NCI-H774 (cell line): Measurements from ENCODE around the gene TGDS.
A peak's percentile ranks its signal among the peaks of the same experiment; 100 is the strongest.
"Not testable (repeated sequence)": the region's sequence is repeated elsewhere in the genome, so short reads cannot be mapped to it uniquely, and the experiment has no call there.

Experiments
- DNase-seq: peaks from one replicate; lab custom pipeline; 2025; lab: John Stamatoyannopoulos, UW

TGDS gene

GRCh38 chr13:94550062-94550738, 45.8 kb downstream of the TGDS start:
- no peak for DNase-seq

DNA sequence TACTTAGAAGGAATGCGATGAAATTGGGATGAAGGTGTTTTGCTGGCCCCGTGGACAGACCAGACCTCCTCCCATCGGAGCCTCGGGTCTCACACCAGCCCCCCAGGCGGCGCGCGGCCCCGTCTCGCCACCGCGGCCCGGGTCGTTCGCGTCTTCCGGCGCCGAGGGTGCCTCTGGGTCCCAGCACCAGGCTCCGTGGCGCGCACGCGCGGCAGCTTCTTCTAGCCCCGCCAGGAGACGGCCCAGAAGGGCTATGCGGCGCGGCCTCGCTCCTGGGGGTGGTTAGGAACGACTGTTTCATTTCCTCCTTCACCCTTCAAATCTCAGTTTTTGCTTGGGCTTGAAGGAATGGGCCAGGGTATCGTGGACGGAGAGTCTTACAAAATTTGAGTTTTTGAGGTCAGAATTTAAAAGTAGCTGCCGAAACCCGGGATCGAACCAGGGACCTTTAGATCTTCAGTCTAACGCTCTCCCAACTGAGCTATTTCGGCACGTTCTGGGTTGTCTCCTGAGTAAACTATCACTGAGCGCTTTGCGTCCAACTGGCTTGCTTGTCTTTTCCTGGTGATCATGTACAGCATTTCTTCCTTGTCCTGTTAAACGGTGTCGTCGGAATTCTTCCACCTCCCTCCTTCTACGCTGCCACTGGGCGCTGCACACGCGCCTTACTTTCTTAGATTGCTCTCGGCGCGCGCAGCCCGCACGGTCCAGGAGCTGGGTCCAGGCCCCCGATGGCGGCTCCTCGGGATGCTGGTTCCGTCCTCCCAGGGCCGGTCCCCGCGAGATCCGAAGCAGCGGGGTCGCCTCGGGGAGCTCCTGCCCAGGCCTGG, 46.5 kb downstream of the TGDS start:
- DNase-seq: peak; percentile 85

DNA sequence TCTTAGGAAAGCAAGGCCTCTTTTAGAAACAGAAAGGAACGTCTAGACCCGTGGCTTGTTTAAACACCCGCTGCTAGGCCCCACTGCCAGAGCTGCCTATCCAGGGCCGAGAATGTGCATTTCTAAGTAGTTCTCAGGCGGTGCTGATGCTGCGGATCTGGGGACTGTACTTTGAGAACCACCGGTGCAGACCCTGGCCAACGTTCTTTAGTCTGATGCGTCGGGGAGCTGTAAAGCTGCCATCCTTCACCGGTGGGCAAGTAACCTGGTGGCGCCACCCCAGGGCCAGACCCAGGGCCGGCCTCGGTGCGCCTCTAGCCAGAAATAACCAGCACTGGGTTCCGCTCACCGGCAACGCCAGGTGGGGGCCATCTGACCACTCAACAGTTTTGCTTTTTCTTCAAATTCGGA, 47.1 kb downstream of the TGDS start:
- DNase-seq: peak; percentile 53

- no peak for DNase-seq
Observed at GRCh38 chr13:94548382-94548781, 47.6 kb downstream of the TGDS start.

DNA sequence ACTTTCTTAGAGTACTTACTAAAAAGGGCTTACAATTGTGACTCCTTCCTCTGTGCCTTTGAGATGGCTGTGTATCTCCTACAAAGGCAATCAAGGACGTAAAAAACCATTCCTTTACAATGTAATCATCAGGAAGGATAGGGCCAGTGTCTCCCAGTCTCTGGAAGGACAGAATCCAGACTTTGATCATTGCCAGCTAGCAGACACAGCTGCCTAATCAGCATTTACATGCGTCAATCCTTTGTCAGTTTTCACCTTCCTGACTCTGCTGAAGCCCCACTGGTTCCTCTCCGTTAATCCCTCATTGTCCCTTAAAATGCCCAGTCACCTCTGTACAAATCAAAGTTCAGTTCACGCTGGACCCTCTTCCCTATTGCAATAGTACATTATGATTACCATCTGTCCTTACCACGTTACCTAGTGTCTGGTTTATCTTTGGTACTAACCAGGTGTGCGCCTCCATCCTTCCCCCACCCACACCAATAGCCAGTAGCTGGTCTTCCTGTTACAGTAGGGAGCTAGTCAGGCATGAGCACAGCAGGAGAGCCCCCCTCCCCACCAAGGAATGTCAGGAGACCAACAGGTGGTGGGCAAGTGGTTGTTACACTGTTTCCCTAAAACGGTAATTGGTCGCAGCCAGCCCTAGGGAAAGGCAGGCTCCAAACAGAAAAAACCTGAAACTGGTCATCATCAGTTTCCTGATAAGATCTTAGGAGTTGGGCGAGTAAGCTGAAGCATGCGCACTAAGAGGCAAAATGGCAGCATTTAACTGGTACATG, 49.7 kb downstream of the TGDS start:
- no peak for DNase-seq

DNA sequence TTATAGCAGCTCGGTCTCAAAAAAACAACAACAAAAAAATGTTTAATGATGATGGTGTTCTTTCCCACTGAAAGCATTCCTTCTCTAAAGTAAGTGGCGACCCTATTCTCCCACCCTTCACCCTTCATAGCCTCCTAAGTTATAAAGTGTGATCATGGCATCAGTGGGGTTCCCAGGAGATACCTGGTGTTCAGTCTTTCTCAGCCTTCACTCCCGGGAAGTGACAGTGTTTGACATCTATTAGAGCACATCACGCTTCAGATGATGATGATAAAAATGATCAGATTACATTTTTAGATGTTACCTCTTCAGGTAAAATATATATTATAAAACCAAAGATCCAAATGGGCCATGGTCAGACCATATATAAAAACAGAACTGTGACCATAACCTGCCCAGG, 51.0 kb downstream of the TGDS start:
- DNase-seq: no peak

- DNase-seq: no peak
Observed at GRCh38 chr13:94542917-94543316, 53.0 kb downstream of the TGDS start.

- DNase-seq: no peak
Observed at GRCh38 chr13:94537740-94538630, 58.0 kb downstream of the TGDS start.

- DNase-seq: no peak
Observed at GRCh38 chr13:94535775-94536174, 60.2 kb downstream of the TGDS start.

DNA sequence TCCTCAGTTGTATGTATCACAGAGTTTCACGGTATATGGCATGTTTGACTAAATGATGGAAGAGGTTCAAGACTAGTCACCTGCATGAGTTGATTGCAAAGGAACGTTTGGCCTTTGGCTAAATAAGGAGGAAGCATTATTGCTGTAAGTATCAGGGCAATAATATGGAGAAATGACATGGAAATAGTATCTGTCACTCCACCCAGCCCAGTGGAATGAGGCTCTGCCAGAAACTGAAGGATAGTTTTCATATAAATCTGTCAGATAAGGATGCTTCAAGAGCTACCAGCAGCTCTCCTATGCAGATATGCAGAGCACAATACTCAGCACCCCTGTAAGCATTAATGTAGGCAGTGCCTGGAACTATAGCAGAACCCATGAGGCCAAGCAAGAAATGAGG, 60.7 kb downstream of the TGDS start:
- no peak for DNase-seq

DNA sequence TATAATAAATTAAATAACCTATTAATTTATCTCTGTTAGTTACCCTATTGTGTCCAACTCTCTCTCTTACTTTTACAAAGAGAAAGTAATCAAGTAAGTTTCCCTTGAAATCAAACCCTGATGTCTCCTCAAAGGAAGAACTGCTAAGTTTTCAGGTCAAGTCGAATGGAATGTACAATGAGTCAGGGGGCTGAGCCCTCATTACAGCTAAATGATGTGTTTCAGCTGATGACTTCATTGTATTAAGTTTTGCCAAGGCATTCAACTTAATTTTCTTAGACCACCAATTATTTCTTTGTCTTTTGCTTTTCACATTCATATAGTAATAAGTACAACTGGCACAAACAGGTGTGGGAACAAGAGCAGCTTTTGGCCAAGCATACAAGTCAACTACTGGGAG, 61.8 kb downstream of the TGDS start:
- DNase-seq: no peak

DNA sequence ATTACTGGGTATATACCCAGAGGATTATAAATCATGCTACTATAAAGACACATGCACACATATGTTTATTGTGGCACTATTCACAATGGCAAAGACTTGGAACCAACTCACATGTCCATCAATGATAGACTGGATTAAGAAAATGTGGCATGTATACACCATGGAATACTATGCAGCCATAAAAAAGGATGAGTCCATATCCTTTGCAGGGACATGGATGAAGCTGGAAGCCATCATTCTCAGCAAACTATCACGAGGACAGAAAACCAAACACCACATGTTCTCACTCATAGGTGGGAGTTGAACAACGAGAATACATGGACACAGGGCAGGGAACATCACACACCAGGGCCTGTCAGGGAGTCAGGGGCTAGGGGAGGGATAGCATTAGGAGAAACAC, 63.7 kb downstream of the TGDS start:
- DNase-seq: not testable (repeated sequence)

DNA sequence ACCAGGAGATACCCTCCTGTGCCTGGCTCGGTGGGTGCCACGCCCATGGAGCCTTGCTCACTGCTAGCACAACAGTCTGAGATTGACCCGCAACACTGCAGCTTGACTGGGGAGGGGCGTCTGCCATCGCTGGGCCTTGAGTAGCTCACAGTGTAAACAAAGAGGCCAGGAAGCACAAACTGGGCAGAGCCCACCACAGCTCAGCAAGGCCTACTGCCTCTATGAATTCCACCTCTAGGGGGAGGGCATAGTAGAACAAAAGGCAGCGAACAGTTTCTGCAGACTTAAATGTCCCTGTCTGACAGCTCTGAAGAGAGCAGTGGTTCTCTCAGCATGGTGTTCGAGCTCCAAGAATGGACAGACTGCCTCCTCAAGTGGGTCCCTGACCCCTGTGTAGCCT, 69.0 kb downstream of the TGDS start:
- DNase-seq: not testable (repeated sequence)

DNA sequence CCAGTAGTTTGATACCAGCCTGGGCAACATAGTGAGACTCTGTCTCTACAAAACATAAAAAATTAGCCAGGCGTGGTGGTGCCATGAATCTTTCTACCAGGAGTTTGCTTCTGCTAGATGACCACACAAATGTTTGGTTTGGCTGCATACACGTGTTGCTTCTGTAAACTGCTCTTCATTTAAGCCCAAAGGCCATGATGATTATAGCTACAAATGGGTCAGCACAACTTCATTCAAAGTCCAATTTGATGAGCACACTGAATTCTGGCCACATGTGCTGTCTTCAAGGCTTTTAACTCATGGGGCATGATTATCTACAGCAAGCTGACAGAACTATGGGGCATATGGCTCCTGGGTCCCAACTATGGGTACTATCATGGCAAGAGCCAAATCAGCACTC, 70.2 kb downstream of the TGDS start:
- no peak for DNase-seq

- no peak for DNase-seq
Observed at GRCh38 chr13:94524407-94524806, 71.5 kb downstream of the TGDS start.
